ENCODE measurements around the gene BRIP1. TPM values are rescaled to one million over a fixed set of nuclear protein-coding genes. Genes with fewer than 3 reads are reported as not detected.
"Not testable (repeated sequence)": the region's sequence is repeated elsewhere in the genome, so short reads cannot be mapped to it uniquely, and the experiment has no call there.

Gene BRIP1
- total RNA-seq, 1 experiment from 2014 or later: 13.8 TPM

GRCh38 chr17:61728297-61728836 lies 135.0 kb downstream of the BRIP1 start:
- H3K27ac Mint-ChIP-seq: no peak overlapping the region; the same call in 1 of the 2 replicates
- no peak overlapping the region for H3K4me3 Mint-ChIP-seq
- no peaks in the 10 kb centered on the region for H3K9me3 Mint-ChIP-seq
- DNase-seq (ENCODE audit: low spot score) (no peak), ATAC-seq (no peak)
- H3K27me3 Mint-ChIP-seq (ENCODE audit: low read depth): no peaks in the 10 kb centered on the region
- ChIA-PET POLR2A (no interaction called here), CTCF (no interaction called here)
- TF ChIP-seq ZNF138 (CRISPR knock-in tag; conservative IDR thresholded peaks at IDR 0.05) (no peak), PRDM15 (CRISPR knock-in tag; IDR thresholded peaks at IDR 0.05) (no peak), FOXP1 (CRISPR knock-in tag; IDR thresholded peaks at IDR 0.05; ENCODE audit: borderline replicate concordance) (no peak), ATF1 (CRISPR knock-in tag; IDR thresholded peaks at IDR 0.05) (no peak), ZNF423 (CRISPR knock-in tag; IDR thresholded peaks at IDR 0.05) (no peak), MLX (CRISPR knock-in tag; IDR thresholded peaks at IDR 0.05) (no peak), TCF7 (CRISPR knock-in tag; IDR thresholded peaks at IDR 0.05; ENCODE audit: low read depth) (no peak), PRRX2 (CRISPR knock-in tag; IDR thresholded peaks at IDR 0.05) (no peak), STAT6 (CRISPR knock-in tag; conservative IDR thresholded peaks at IDR 0.05; ENCODE audit: low read depth) (no peak), CDX4 (CRISPR knock-in tag; IDR thresholded peaks at IDR 0.05; ENCODE audit: borderline replicate concordance) (no peak), MXD4 (CRISPR knock-in tag; IDR thresholded peaks at IDR 0.05; ENCODE audit: borderline replicate concordance) (no peak)
- TF ChIP-seq, protein P1, sequence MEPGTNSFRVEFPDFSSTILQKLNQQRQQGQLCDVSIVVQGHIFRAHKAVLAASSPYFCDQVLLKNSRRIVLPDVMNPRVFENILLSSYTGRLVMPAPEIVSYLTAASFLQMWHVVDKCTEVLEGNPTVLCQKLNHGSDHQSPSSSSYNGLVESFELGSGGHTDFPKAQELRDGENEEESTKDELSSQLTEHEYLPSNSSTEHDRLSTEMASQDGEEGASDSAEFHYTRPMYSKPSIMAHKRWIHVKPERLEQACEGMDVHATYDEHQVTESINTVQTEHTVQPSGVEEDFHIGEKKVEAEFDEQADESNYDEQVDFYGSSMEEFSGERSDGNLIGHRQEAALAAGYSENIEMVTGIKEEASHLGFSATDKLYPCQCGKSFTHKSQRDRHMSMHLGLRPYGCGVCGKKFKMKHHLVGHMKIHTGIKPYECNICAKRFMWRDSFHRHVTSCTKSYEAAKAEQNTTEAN (CRISPR knock-in tag; IDR thresholded peaks at IDR 0.05): no peak
- no peaks in the 10 kb centered on the region for H3K4me1 Mint-ChIP-seq
- peaks cover 2% of the 10 kb centered on the region; the same call in 1 of the 2 replicates for H3K36me3 Mint-ChIP-seq

DNA sequence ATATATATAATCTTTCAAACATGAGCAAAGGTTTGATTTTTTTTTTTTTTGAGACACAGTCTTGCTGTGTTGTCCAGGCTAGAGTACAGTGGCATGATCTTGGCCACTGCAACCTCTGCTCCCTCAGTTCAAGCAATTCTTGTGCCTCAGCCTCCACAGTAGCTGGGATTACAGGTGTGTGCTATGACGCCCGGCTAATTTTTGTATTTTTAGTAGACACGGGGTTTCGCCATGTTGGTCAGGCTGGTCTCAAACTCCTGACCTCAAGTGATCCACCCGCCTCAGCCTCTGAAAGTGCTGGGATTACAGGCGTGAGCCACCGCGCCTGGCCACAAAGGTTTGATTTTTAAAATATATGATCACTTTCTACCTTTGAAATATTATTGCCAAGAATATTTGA lies 135.5 kb downstream of the BRIP1 start:
- H3K27ac Mint-ChIP-seq; DNase-seq (ENCODE audit: low spot score); POLR2A ChIA-PET; H3K4me3 Mint-ChIP-seq; H3K27me3 Mint-ChIP-seq (ENCODE audit: low read depth); CTCF ChIA-PET; H3K36me3 Mint-ChIP-seq; H3K4me1 Mint-ChIP-seq; ATAC-seq; H3K9me3 Mint-ChIP-seq: not testable (repeated sequence)

GRCh38 chr17:61726977-61727376 lies 136.4 kb downstream of the BRIP1 start:
- no peak overlapping the region for H3K4me3 Mint-ChIP-seq
- DNase-seq (ENCODE audit: low spot score) (no peak), ATAC-seq (no peak)
- H3K27ac Mint-ChIP-seq: no peak overlapping the region
- POLR2A ChIA-PET: no interaction called here
- TF ChIP-seq PREB (CRISPR knock-in tag; IDR thresholded peaks at IDR 0.05; ENCODE audit: borderline replicate concordance) (no peak), NFATC4 (CRISPR knock-in tag; IDR thresholded peaks at IDR 0.05) (no peak), ZNF232 (CRISPR knock-in tag; IDR thresholded peaks at IDR 0.05) (no peak), ZNF423 (CRISPR knock-in tag; IDR thresholded peaks at IDR 0.05) (no peak), NR3C1 (CRISPR knock-in tag; conservative IDR thresholded peaks at IDR 0.05; ENCODE audit: low read depth) (no peak), ZNF138 (CRISPR knock-in tag; conservative IDR thresholded peaks at IDR 0.05) (no peak), NR2C2 (CRISPR knock-in tag; IDR thresholded peaks at IDR 0.05) (no peak), ETV6 (CRISPR knock-in tag; IDR thresholded peaks at IDR 0.05) (no peak), JAZF1 (CRISPR knock-in tag; IDR thresholded peaks at IDR 0.05) (no peak)
- H3K9me3 Mint-ChIP-seq: no peaks in the 10 kb centered on the region
- H3K27me3 Mint-ChIP-seq (ENCODE audit: low read depth): no peaks in the 10 kb centered on the region
- H3K4me1 Mint-ChIP-seq: no peaks in the 10 kb centered on the region
- peaks cover 8% of the 10 kb centered on the region for H3K36me3 Mint-ChIP-seq
- CTCF ChIA-PET: interaction anchor here (0.6 kb wide), 1 partner anchor 125 kb away, joined by 3 read pairs; no protein-coding TSS in a partner anchor
